IMR-90 (cell line): ENCODE results near the gene PPDPF. TPM values are rescaled to one million over a fixed set of nuclear protein-coding genes. Genes with fewer than 3 reads are reported as not detected.

ENCODE experiments used
- ATAC-seq: fragments of 200-7000 bp; cut with Tn5 transposase; 2 replicates; pipeline ENCODE4 v1.9.1; 2020; ENCODE audit warnings: low read depth, mild to moderate bottlenecking, moderate library complexity
- BruUV-seq: library from RNA; stranded (reverse); fragments of 400-500 nt; replicated peaks from 2 replicates; lab custom pipeline; 2021; lab: Mats Ljungman, UMichigan
- CTCF ChIA-PET: fragments of 300-600 bp; formaldehyde crosslinking; extraction: SDS; loops from one replicate; lab custom pipeline; 2021; ENCODE audit warnings: antibody characterized with exemption; lab: Yijun Ruan, JAX
- POLR2A ChIA-PET: fragments of 300-600 bp; sonication (Branson Sonifier 250); formaldehyde crosslinking; loops from one replicate; lab custom pipeline; 2022; ENCODE audit warnings: antibody characterized with exemption; ENCODE audit not compliant: unreplicated experiment; lab: Charles Lee
- DNase-seq: peaks from one replicate; pipeline ENCODE4 v3.0.0; 2013
- H2AFZ ChIP-seq: replicated peaks from 2 replicates; pipeline ENCODE3; 2013; ENCODE audit warnings: low read length, mild to moderate bottlenecking; ENCODE audit not compliant: poor library complexity
- H2AK5ac ChIP-seq: 2 replicates; pipeline ENCODE4 v1.6.1; 2013; ENCODE audit warnings: low read depth, low read length, inconsistent platforms
- H2AK9ac ChIP-seq: replicated peaks from 2 replicates; pipeline ENCODE3; 2013; ENCODE audit warnings: mild to moderate bottlenecking, low read depth, low read length, moderate library complexity; ENCODE audit not compliant: poor library complexity
- H2BK120ac ChIP-seq: 2 replicates; pipeline ENCODE4 v1.6.1; 2013; ENCODE audit warnings: low read depth, low read length, inconsistent platforms
- H2BK15ac ChIP-seq: 3 replicates; pipeline ENCODE4 v1.6.1; 2013; ENCODE audit warnings: low read depth, low read length, inconsistent platforms
- H2BK20ac ChIP-seq: 2 replicates; pipeline ENCODE4 v1.6.1; 2013; ENCODE audit warnings: low read depth, mild to moderate bottlenecking, inconsistent platforms, low read length, moderate library complexity
- H2BK5ac ChIP-seq: 2 replicates; pipeline ENCODE4 v1.6.1; 2013; ENCODE audit warnings: mild to moderate bottlenecking, low read depth, low read length, inconsistent platforms; ENCODE audit not compliant: poor library complexity, severe bottlenecking
- H3K14ac ChIP-seq: replicated peaks from 2 replicates; pipeline ENCODE4 v1.6.1; 2013; ENCODE audit warnings: low read depth, low read length, inconsistent platforms
- H3K18ac ChIP-seq: 2 replicates; pipeline ENCODE4 v1.6.1; 2013; ENCODE audit warnings: low read depth, low read length, control low read depth
- H3K23ac ChIP-seq: 2 replicates; pipeline ENCODE4 v1.6.1; 2013; ENCODE audit warnings: low read depth, low read length, inconsistent platforms
- H3K27ac ChIP-seq: 2 replicates; pipeline ENCODE4 v1.5.1; 2013; ENCODE audit warnings: mild to moderate bottlenecking, control low read depth, low read length; ENCODE audit not compliant: insufficient read depth
- H3K27me3 ChIP-seq: 2 replicates; pipeline ENCODE4 v1.6.1; 2013; ENCODE audit warnings: low read length; ENCODE audit not compliant: control insufficient read depth, insufficient read depth
- H3K36me3 ChIP-seq: 2 replicates; pipeline ENCODE4 v1.6.1; 2013; ENCODE audit warnings: low read length, mixed read lengths; ENCODE audit not compliant: control insufficient read depth, insufficient read depth
- H3K4ac ChIP-seq: 2 replicates; pipeline ENCODE4 v1.6.1; 2013; ENCODE audit warnings: low read depth, low read length, inconsistent platforms
- H3K4me1 ChIP-seq: 2 replicates; pipeline ENCODE4 v1.6.1; 2013; ENCODE audit warnings: low read length, mixed read lengths; ENCODE audit not compliant: control insufficient read depth, insufficient read depth
- H3K4me2 ChIP-seq: 2 replicates; pipeline ENCODE4 v1.6.1; 2013; ENCODE audit warnings: low read depth, mild to moderate bottlenecking, control low read depth, low read length, moderate library complexity
- H3K4me3 ChIP-seq: 2 replicates; pipeline ENCODE4 v1.5.1; 2013; ENCODE audit warnings: low read depth, mild to moderate bottlenecking, control low read depth, low read length, moderate library complexity; ENCODE audit not compliant: insufficient read depth
- H3K56ac ChIP-seq: 2 replicates; pipeline ENCODE4 v1.6.1; 2013; ENCODE audit warnings: low read length, inconsistent platforms; ENCODE audit not compliant: insufficient read depth; ENCODE audit errors: extremely low read depth
- H3K79me1 ChIP-seq, 2 experiments: 2 replicates each; pipeline ENCODE4 v1.6.1; 2013; ENCODE audit warnings: low read length in 2 of 2, inconsistent platforms in 1 of 2, low read depth in 1 of 2
- H3K9ac ChIP-seq: 2 replicates; pipeline ENCODE4 v1.6.1; 2013; ENCODE audit warnings: low read depth, low read length, control low read depth
- H3K9me1 ChIP-seq: 2 replicates; pipeline ENCODE4 v1.6.1; 2013; ENCODE audit warnings: low read length, inconsistent platforms; ENCODE audit not compliant: insufficient read depth
- H3K9me3 ChIP-seq: 2 replicates; pipeline ENCODE4 v1.6.1; 2013; ENCODE audit warnings: low read length; ENCODE audit not compliant: control insufficient read depth, insufficient read depth
- H4K20me1 ChIP-seq: 2 replicates; pipeline ENCODE4 v1.6.1; 2013; ENCODE audit warnings: low read length, inconsistent platforms; ENCODE audit not compliant: insufficient read depth
- H4K5ac ChIP-seq: 2 replicates; pipeline ENCODE4 v1.6.1; 2013; ENCODE audit warnings: mild to moderate bottlenecking, low read depth, low read length, control low read depth
- H4K8ac ChIP-seq, 2 experiments: 2 replicates each; pipeline ENCODE4 v1.6.1; 2013; ENCODE audit warnings: low read depth in 2 of 2, low read length in 2 of 2, control low read depth in 1 of 2, inconsistent platforms in 1 of 2
- H4K91ac ChIP-seq: 2 replicates; pipeline ENCODE4 v1.6.1; 2013; ENCODE audit warnings: low read depth, low read length, inconsistent platforms; ENCODE audit not compliant: insufficient read depth
- CEBPB ChIP-seq: IDR thresholded peaks from 2 replicates; pipeline ENCODE4 v1.6.1; 2012; ENCODE audit warnings: low read depth, low read length, improper control_type of control experiment
- CTCF ChIP-seq: conservative IDR thresholded peaks from 2 replicates; pipeline ENCODE4 v1.5.1; 2012; ENCODE audit warnings: mild to moderate bottlenecking, low read depth, low read length, improper control_type of control experiment
- MAZ ChIP-seq: IDR thresholded peaks from 2 replicates; pipeline ENCODE4 v1.6.1; 2012; ENCODE audit warnings: low read depth, mild to moderate bottlenecking, low read length, improper control_type of control experiment, moderate library complexity, borderline replicate concordance
- NFE2L2 ChIP-seq: fragments of 150-350 bp; IDR thresholded peaks from 2 replicates; pipeline ENCODE4 v1.6.1; 2016; ENCODE audit warnings: low read depth, mild to moderate bottlenecking, low read length
- POLR2A ChIP-seq: IDR thresholded peaks from 2 replicates; pipeline ENCODE4 v1.6.1; 2012; ENCODE audit warnings: mild to moderate bottlenecking, low read depth, low read length
- RCOR1 ChIP-seq: IDR thresholded peaks from 2 replicates; pipeline ENCODE4 v1.6.1; 2012; ENCODE audit warnings: mild to moderate bottlenecking, low read length, improper control_type of control experiment; ENCODE audit not compliant: insufficient replicate concordance
- SMC3 ChIP-seq: fragments of 150-350 bp; IDR thresholded peaks from 2 replicates; pipeline ENCODE4 v1.6.1; 2016; ENCODE audit warnings: low read depth, mild to moderate bottlenecking, antibody characterized with exemption, low read length, moderate library complexity
- USF2 ChIP-seq: fragments of 150-350 bp; IDR thresholded peaks from 2 replicates; pipeline ENCODE4 v1.6.1; 2017; ENCODE audit warnings: mild to moderate bottlenecking, antibody characterized with exemption, low read length, low read depth
- WGBS, 2 experiments: methylation state at CpG; one replicate each; pipeline versions ENCODE4 v1.1.5 to v1.1.7; 2013; ENCODE audit warnings: missing lambda C conversion rate in 2 of 2; ENCODE audit not compliant: insufficient read length in 1 of 2; ENCODE audit errors: extremely low coverage in 2 of 2; 5-methylcytosine and 5-hydroxymethylcytosine counted together
- dilution Hi-C: fragments of 300-500 bp; cut with HindIII; formaldehyde crosslinking; loops from one replicate; pipeline ENCODE4 v1.14.3; 2018; ENCODE audit warnings: low sequenced_read_pairs; ENCODE audit not compliant: unreplicated experiment
- in situ Hi-C: fragments of 300-500 bp; cut with MboI; formaldehyde crosslinking; loops from 3 replicates; pipeline ENCODE4 v1.14.3; 2019; ENCODE audit warnings: low sequenced_read_pairs, inconsistent platforms, mixed read lengths
- intact Hi-C: fragments of 100-400 bp; cut with micrococcal nuclease; formaldehyde crosslinking; loops from 2 replicates; pipeline ENCODE4 v1.10.0; 2022
- polyA plus RNA-seq, 3 experiments: library from polyadenylated mRNA; depleted of rRNA; stranded (reverse); fragments of >200 nt; gene quantifications; 2 replicates each; pipeline ENCODE4 v1.2.3, GENCODE V29; 2012; ENCODE audit warnings: low replicate concordance in 1 of 3
- total RNA-seq: library from RNA; depleted of rRNA; stranded (reverse); fragments of >200 nt; gene quantifications from 2 replicates; pipeline ENCODE4 v1.2.3, GENCODE V29; 2012

PPDPF gene
- total and polyA plus RNA-seq, 2 of the 4 experiments (the other 2 are of a cell fraction) = 12.9 to 171 TPM

GRCh38 chr20:63566395-63567135 is 46.0 kb downstream of the PPDPF start:
- H3K79me1 ChIP-seq = no peaks in the 10 kb centered on the region
- intact Hi-C loops = no loop called here
- WGBS, 2 experiments = 91% methylated on average over 30 of the region's 46 CpGs; no CpG with 5 or more reads in 1 of the 2 experiments
- H3K23ac ChIP-seq = no peak overlapping the region
- peak overlapping the region; percentile 42 for H2AK9ac ChIP-seq
- no TSS peak for BruUV-seq
- no peak overlapping the region for H2BK120ac ChIP-seq
- no peak overlapping the region for H2BK20ac ChIP-seq
- no peaks in the 10 kb centered on the region for H3K27me3 ChIP-seq
- no peak for ATAC-seq
- H2BK15ac ChIP-seq = no peak overlapping the region
- ChIA-PET POLR2A (no interaction called here), CTCF (no interaction called here)
- in situ Hi-C loops = no loop called here
- no peak overlapping the region for H3K4ac ChIP-seq
- H4K20me1 ChIP-seq = no peaks in the 10 kb centered on the region
- H3K4me1 ChIP-seq = no peaks in the 10 kb centered on the region
- no peak overlapping the region for H3K4me3 ChIP-seq
- H3K56ac ChIP-seq = no peak overlapping the region
- no peak for TF ChIP-seq RCOR1
- TF ChIP-seq SMC3 = no peak
- TF ChIP-seq POLR2A = no peak
- TF ChIP-seq CEBPB = no peak
- TF ChIP-seq CTCF = no peak
- TF ChIP-seq MAZ = no peak
- TF ChIP-seq USF2 = no peak
- no peak for TF ChIP-seq NFE2L2
- H2AFZ ChIP-seq = no peak overlapping the region
- H3K14ac ChIP-seq = no peak overlapping the region
- DNase-seq = no peak
- H3K4me2 ChIP-seq = no peak overlapping the region
- no peak overlapping the region for H4K8ac ChIP-seq
- no peak overlapping the region for H4K91ac ChIP-seq
- H2BK5ac ChIP-seq = no peak overlapping the region
- H2AK5ac ChIP-seq = no peak overlapping the region
- H4K5ac ChIP-seq = no peak overlapping the region
- no peak overlapping the region for H3K9ac ChIP-seq
- H3K18ac ChIP-seq = no peak overlapping the region
- peaks cover 47% of the 10 kb centered on the region for H3K36me3 ChIP-seq
- H3K27ac ChIP-seq = no peak overlapping the region
- dilution Hi-C loops = no loop called here
- no peaks in the 10 kb centered on the region for H3K9me3 ChIP-seq
- H3K9me1 ChIP-seq = no peaks in the 10 kb centered on the region
